Breast epithelium (tissue), 3 donors: ENCODE results near the gene ODAD2.

ENCODE experiments used
- CTCF ChIP-seq, 3 donors: fragments of 450-650 bp; IDR thresholded peaks; one replicate each; pipeline ENCODE4 v1.5.1; 2016 to 2017; ENCODE audit warnings: antibody characterized with exemption in 3 of 3, mild to moderate bottlenecking in 3 of 3, moderate library complexity in 3 of 3
- POLR2A ChIP-seq: fragments of 450-650 bp; IDR thresholded peaks from one replicate; pipeline ENCODE4 v1.6.1; 2016; ENCODE audit warnings: antibody characterized with exemption, mild to moderate bottlenecking, moderate library complexity
- POLR2AphosphoS5 ChIP-seq, 3 donors: sonication (generic); formaldehyde crosslinking; IDR thresholded peaks; one replicate each; pipeline ENCODE4 v1.6.1; 2017; ENCODE audit warnings: antibody characterized with exemption in 3 of 3

GRCh38 chr10:27838361-27838760 lies 160.5 kb downstream of the ODAD2 start:
- no peak for TF ChIP-seq CTCF (IDR thresholded peaks at IDR 0.05)
- TF ChIP-seq POLR2AphosphoS5 (IDR thresholded peaks at IDR 0.05), result no peak
- no peak for TF ChIP-seq POLR2A
